Measurements from ENCODE around the gene TBL1XR1.

GRCh38 chr3:176992565-176992964 lies 204.7 kb downstream of the TBL1XR1 start:
- TF ChIP-seq POLR2A (IDR thresholded peaks at IDR 0.05) (no peak), CTCF (IDR thresholded peaks at IDR 0.05) (no peak)
